IMR-90 (cell line): Measurements from ENCODE around the gene PXT1. TPM values are rescaled to one million over a fixed set of nuclear protein-coding genes. Genes with fewer than 3 reads are reported as not detected.

Source experiments
- ATAC-seq: fragments of 200-7000 bp; cut with Tn5 transposase; 2 replicates; pipeline ENCODE4 v1.9.1; 2020; ENCODE audit warnings: low read depth, mild to moderate bottlenecking, moderate library complexity
- BruUV-seq: library from RNA; stranded (reverse); fragments of 400-500 nt; replicated peaks from 2 replicates; lab custom pipeline; 2021; lab: Mats Ljungman, UMichigan
- CTCF ChIA-PET: fragments of 300-600 bp; formaldehyde crosslinking; extraction: SDS; loops from one replicate; lab custom pipeline; 2021; ENCODE audit warnings: antibody characterized with exemption; lab: Yijun Ruan, JAX
- POLR2A ChIA-PET: fragments of 300-600 bp; sonication (Branson Sonifier 250); formaldehyde crosslinking; loops from one replicate; lab custom pipeline; 2022; ENCODE audit warnings: antibody characterized with exemption; ENCODE audit not compliant: unreplicated experiment; lab: Charles Lee
- DNase-seq: peaks from one replicate; pipeline ENCODE4 v3.0.0; 2013
- H2AFZ ChIP-seq: replicated peaks from 2 replicates; pipeline ENCODE3; 2013; ENCODE audit warnings: low read length, mild to moderate bottlenecking; ENCODE audit not compliant: poor library complexity
- H2AK5ac ChIP-seq: 2 replicates; pipeline ENCODE4 v1.6.1; 2013; ENCODE audit warnings: low read depth, low read length, inconsistent platforms
- H2AK9ac ChIP-seq: replicated peaks from 2 replicates; pipeline ENCODE3; 2013; ENCODE audit warnings: mild to moderate bottlenecking, low read depth, low read length, moderate library complexity; ENCODE audit not compliant: poor library complexity
- H2BK120ac ChIP-seq: 2 replicates; pipeline ENCODE4 v1.6.1; 2013; ENCODE audit warnings: low read depth, low read length, inconsistent platforms
- H2BK15ac ChIP-seq: 3 replicates; pipeline ENCODE4 v1.6.1; 2013; ENCODE audit warnings: low read depth, low read length, inconsistent platforms
- H2BK20ac ChIP-seq: 2 replicates; pipeline ENCODE4 v1.6.1; 2013; ENCODE audit warnings: low read depth, mild to moderate bottlenecking, inconsistent platforms, low read length, moderate library complexity
- H2BK5ac ChIP-seq: 2 replicates; pipeline ENCODE4 v1.6.1; 2013; ENCODE audit warnings: mild to moderate bottlenecking, low read depth, low read length, inconsistent platforms; ENCODE audit not compliant: poor library complexity, severe bottlenecking
- H3K14ac ChIP-seq: replicated peaks from 2 replicates; pipeline ENCODE4 v1.6.1; 2013; ENCODE audit warnings: low read depth, low read length, inconsistent platforms
- H3K18ac ChIP-seq: 2 replicates; pipeline ENCODE4 v1.6.1; 2013; ENCODE audit warnings: low read depth, low read length, control low read depth
- H3K23ac ChIP-seq: 2 replicates; pipeline ENCODE4 v1.6.1; 2013; ENCODE audit warnings: low read depth, low read length, inconsistent platforms
- H3K27ac ChIP-seq: 2 replicates; pipeline ENCODE4 v1.5.1; 2013; ENCODE audit warnings: mild to moderate bottlenecking, control low read depth, low read length; ENCODE audit not compliant: insufficient read depth
- H3K27me3 ChIP-seq: 2 replicates; pipeline ENCODE4 v1.6.1; 2013; ENCODE audit warnings: low read length; ENCODE audit not compliant: control insufficient read depth, insufficient read depth
- H3K36me3 ChIP-seq: 2 replicates; pipeline ENCODE4 v1.6.1; 2013; ENCODE audit warnings: low read length, mixed read lengths; ENCODE audit not compliant: control insufficient read depth, insufficient read depth
- H3K4ac ChIP-seq: 2 replicates; pipeline ENCODE4 v1.6.1; 2013; ENCODE audit warnings: low read depth, low read length, inconsistent platforms
- H3K4me1 ChIP-seq: 2 replicates; pipeline ENCODE4 v1.6.1; 2013; ENCODE audit warnings: low read length, mixed read lengths; ENCODE audit not compliant: control insufficient read depth, insufficient read depth
- H3K4me2 ChIP-seq: 2 replicates; pipeline ENCODE4 v1.6.1; 2013; ENCODE audit warnings: low read depth, mild to moderate bottlenecking, control low read depth, low read length, moderate library complexity
- H3K4me3 ChIP-seq: 2 replicates; pipeline ENCODE4 v1.5.1; 2013; ENCODE audit warnings: low read depth, mild to moderate bottlenecking, control low read depth, low read length, moderate library complexity; ENCODE audit not compliant: insufficient read depth
- H3K56ac ChIP-seq: 2 replicates; pipeline ENCODE4 v1.6.1; 2013; ENCODE audit warnings: low read length, inconsistent platforms; ENCODE audit not compliant: insufficient read depth; ENCODE audit errors: extremely low read depth
- H3K79me1 ChIP-seq, 2 experiments: 2 replicates each; pipeline ENCODE4 v1.6.1; 2013; ENCODE audit warnings: low read length in 2 of 2, inconsistent platforms in 1 of 2, low read depth in 1 of 2
- H3K9ac ChIP-seq: 2 replicates; pipeline ENCODE4 v1.6.1; 2013; ENCODE audit warnings: low read depth, low read length, control low read depth
- H3K9me1 ChIP-seq: 2 replicates; pipeline ENCODE4 v1.6.1; 2013; ENCODE audit warnings: low read length, inconsistent platforms; ENCODE audit not compliant: insufficient read depth
- H3K9me3 ChIP-seq: 2 replicates; pipeline ENCODE4 v1.6.1; 2013; ENCODE audit warnings: low read length; ENCODE audit not compliant: control insufficient read depth, insufficient read depth
- H4K20me1 ChIP-seq: 2 replicates; pipeline ENCODE4 v1.6.1; 2013; ENCODE audit warnings: low read length, inconsistent platforms; ENCODE audit not compliant: insufficient read depth
- H4K5ac ChIP-seq: 2 replicates; pipeline ENCODE4 v1.6.1; 2013; ENCODE audit warnings: mild to moderate bottlenecking, low read depth, low read length, control low read depth
- H4K8ac ChIP-seq, 2 experiments: 2 replicates each; pipeline ENCODE4 v1.6.1; 2013; ENCODE audit warnings: low read depth in 2 of 2, low read length in 2 of 2, control low read depth in 1 of 2, inconsistent platforms in 1 of 2
- H4K91ac ChIP-seq: 2 replicates; pipeline ENCODE4 v1.6.1; 2013; ENCODE audit warnings: low read depth, low read length, inconsistent platforms; ENCODE audit not compliant: insufficient read depth
- CHD1 ChIP-seq: IDR thresholded peaks from 2 replicates; pipeline ENCODE4 v1.6.1; 2012; ENCODE audit warnings: low read depth, low read length, improper control_type of control experiment
- MAFK ChIP-seq: IDR thresholded peaks from 2 replicates; pipeline ENCODE4 v1.6.1; 2012; ENCODE audit warnings: low read depth, low read length, improper control_type of control experiment
- MAZ ChIP-seq: IDR thresholded peaks from 2 replicates; pipeline ENCODE4 v1.6.1; 2012; ENCODE audit warnings: low read depth, mild to moderate bottlenecking, low read length, improper control_type of control experiment, moderate library complexity, borderline replicate concordance
- MXI1 ChIP-seq: IDR thresholded peaks from 2 replicates; pipeline ENCODE4 v1.6.1; 2012; ENCODE audit warnings: low read depth, mild to moderate bottlenecking, low read length, moderate library complexity, borderline replicate concordance
- NFE2L2 ChIP-seq: fragments of 150-350 bp; IDR thresholded peaks from 2 replicates; pipeline ENCODE4 v1.6.1; 2016; ENCODE audit warnings: low read depth, mild to moderate bottlenecking, low read length
- RAD21 ChIP-seq: IDR thresholded peaks from 2 replicates; pipeline ENCODE4 v1.6.1; 2012; ENCODE audit warnings: low read length, improper control_type of control experiment
- RCOR1 ChIP-seq: IDR thresholded peaks from 2 replicates; pipeline ENCODE4 v1.6.1; 2012; ENCODE audit warnings: mild to moderate bottlenecking, low read length, improper control_type of control experiment; ENCODE audit not compliant: insufficient replicate concordance
- SMC3 ChIP-seq: fragments of 150-350 bp; IDR thresholded peaks from 2 replicates; pipeline ENCODE4 v1.6.1; 2016; ENCODE audit warnings: low read depth, mild to moderate bottlenecking, antibody characterized with exemption, low read length, moderate library complexity
- USF2 ChIP-seq: fragments of 150-350 bp; IDR thresholded peaks from 2 replicates; pipeline ENCODE4 v1.6.1; 2017; ENCODE audit warnings: mild to moderate bottlenecking, antibody characterized with exemption, low read length, low read depth
- WGBS, 2 experiments: methylation state at CpG; one replicate each; pipeline versions ENCODE4 v1.1.5 to v1.1.7; 2013; ENCODE audit warnings: missing lambda C conversion rate in 2 of 2; ENCODE audit not compliant: insufficient read length in 1 of 2; ENCODE audit errors: extremely low coverage in 2 of 2; 5-methylcytosine and 5-hydroxymethylcytosine counted together
- dilution Hi-C: fragments of 300-500 bp; cut with HindIII; formaldehyde crosslinking; loops from one replicate; pipeline ENCODE4 v1.14.3; 2018; ENCODE audit warnings: low sequenced_read_pairs; ENCODE audit not compliant: unreplicated experiment
- in situ Hi-C: fragments of 300-500 bp; cut with MboI; formaldehyde crosslinking; loops from 3 replicates; pipeline ENCODE4 v1.14.3; 2019; ENCODE audit warnings: low sequenced_read_pairs, inconsistent platforms, mixed read lengths
- intact Hi-C: fragments of 100-400 bp; cut with micrococcal nuclease; formaldehyde crosslinking; loops from 2 replicates; pipeline ENCODE4 v1.10.0; 2022
- polyA plus RNA-seq, 3 experiments: library from polyadenylated mRNA; depleted of rRNA; stranded (reverse); fragments of >200 nt; gene quantifications; 2 replicates each; pipeline ENCODE4 v1.2.3, GENCODE V29; 2012; ENCODE audit warnings: low replicate concordance in 1 of 3
- total RNA-seq: library from RNA; depleted of rRNA; stranded (reverse); fragments of >200 nt; gene quantifications from 2 replicates; pipeline ENCODE4 v1.2.3, GENCODE V29; 2012

Gene PXT1
- total and polyA plus RNA-seq, 2 of the 4 experiments (the other 2 are of a cell fraction), result not detected

GRCh38 chr6:36352477-36353157 lies 90.0 kb downstream of the PXT1 start:
- dilution Hi-C loops (no loop called here), intact Hi-C loops (no loop called here), in situ Hi-C loops (no loop called here)
- no peak overlapping the region for H2AK5ac ChIP-seq
- no peak for ATAC-seq
- no peak overlapping the region for H3K18ac ChIP-seq
- TF ChIP-seq CHD1 (no peak), MAFK (no peak), USF2 (no peak), MAZ (no peak), SMC3 (no peak), MXI1 (no peak), RAD21 (no peak), NFE2L2 (no peak), RCOR1 (no peak)
- no peak overlapping the region for H3K27ac ChIP-seq
- H4K8ac ChIP-seq, result no peak overlapping the region
- H3K4me1 ChIP-seq, result peaks cover 11% of the 10 kb centered on the region
- H2BK15ac ChIP-seq, result no peak overlapping the region
- no peak overlapping the region for H3K56ac ChIP-seq
- H4K91ac ChIP-seq, result no peak overlapping the region
- peaks cover 3% of the 10 kb centered on the region; the same call in 1 of the 2 replicates for H3K9me1 ChIP-seq
- POLR2A ChIA-PET, result no interaction called here
- H2BK120ac ChIP-seq, result no peak overlapping the region
- DNase-seq, result no peak
- no peak overlapping the region for H3K9ac ChIP-seq
- H2AK9ac ChIP-seq, result no peak overlapping the region
- H3K9me3 ChIP-seq, result no peaks in the 10 kb centered on the region
- no peak overlapping the region for H3K4ac ChIP-seq
- CTCF ChIA-PET, result no interaction called here
- H3K79me1 ChIP-seq, result no peaks in the 10 kb centered on the region
- peaks cover 6% of the 10 kb centered on the region for H3K27me3 ChIP-seq
- H2AFZ ChIP-seq, result no peak overlapping the region
- H3K23ac ChIP-seq, result no peak overlapping the region
- no peaks in the 10 kb centered on the region for H3K36me3 ChIP-seq
- no peak overlapping the region for H3K4me2 ChIP-seq
- peaks cover 4% of the 10 kb centered on the region; the same call in 1 of the 2 replicates for H4K20me1 ChIP-seq
- BruUV-seq, result no TSS peak
- H2BK20ac ChIP-seq, result no peak overlapping the region
- no peak overlapping the region for H3K4me3 ChIP-seq
- WGBS, 2 experiments, result 100% methylated on average over 1 of the region's 8 CpGs; no CpG with 5 or more reads in 1 of the 2 experiments
- no peak overlapping the region for H3K14ac ChIP-seq
- no peak overlapping the region for H4K5ac ChIP-seq
- no peak overlapping the region for H2BK5ac ChIP-seq
